Stimulated activated CD4-positive, alpha-beta T cell treated with anti-CD3 and anti-CD28 coated beads, Interleukin-12 subunit alpha, Interleukin-12 subunit beta, amount 100 ng/mL, for 48 hours (primary cell): ENCODE measurements around the gene PCTP.

Source experiments
- DNase-seq, 3 donors: peaks; one replicate each; pipeline ENCODE4 v3.0.0-alpha.2; 2020; ENCODE audit warnings: low read depth in 2 of 3, low spot score in 1 of 3

Gene PCTP

DNA sequence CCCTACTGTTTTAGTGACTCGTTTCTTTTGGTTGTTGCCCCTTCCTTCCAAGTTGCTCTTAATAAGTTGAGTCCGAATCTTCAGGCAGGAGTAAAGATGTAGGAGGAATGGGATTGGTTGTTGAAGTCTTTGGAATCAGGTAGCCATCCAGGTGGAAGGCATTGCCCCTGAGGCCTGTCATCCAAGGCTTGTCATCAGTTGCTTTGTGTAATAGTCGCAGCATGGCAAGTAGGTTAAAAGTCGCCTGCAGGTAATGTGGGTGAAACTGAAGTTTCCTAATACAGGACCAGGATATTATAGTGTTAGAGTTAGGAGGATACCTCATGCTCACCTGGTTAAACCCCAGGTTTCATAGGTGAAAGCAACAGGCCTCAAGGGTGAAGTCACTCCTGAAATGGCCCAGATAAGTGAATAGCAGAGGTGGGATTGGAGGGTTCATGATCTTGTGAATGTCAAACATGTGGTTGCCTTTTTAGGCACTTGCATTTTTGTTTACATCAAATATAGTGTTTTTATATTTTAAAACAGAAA lies 934 bp downstream of the PCTP start:
- DNase-seq: no peak

DNA sequence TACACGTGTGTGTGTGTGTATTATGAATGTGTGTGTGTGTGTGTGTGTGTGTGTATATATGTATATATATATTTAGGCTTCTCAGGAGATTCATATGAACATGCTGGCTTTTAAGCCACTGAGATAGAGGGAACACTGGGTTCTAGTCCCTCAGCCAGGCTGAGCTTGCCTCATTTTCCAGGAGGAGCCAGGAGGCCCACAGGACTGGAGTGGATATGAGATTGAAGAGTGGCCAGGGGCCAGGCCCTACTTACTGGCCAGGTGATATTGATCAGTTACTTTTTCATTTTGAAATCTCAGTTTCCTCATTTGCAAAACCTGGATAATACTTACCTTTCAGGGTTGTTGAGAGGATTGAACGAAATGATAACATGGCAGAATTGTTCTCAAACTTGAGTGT lies 5.8 kb downstream of the PCTP start:
- no peak for DNase-seq

DNA sequence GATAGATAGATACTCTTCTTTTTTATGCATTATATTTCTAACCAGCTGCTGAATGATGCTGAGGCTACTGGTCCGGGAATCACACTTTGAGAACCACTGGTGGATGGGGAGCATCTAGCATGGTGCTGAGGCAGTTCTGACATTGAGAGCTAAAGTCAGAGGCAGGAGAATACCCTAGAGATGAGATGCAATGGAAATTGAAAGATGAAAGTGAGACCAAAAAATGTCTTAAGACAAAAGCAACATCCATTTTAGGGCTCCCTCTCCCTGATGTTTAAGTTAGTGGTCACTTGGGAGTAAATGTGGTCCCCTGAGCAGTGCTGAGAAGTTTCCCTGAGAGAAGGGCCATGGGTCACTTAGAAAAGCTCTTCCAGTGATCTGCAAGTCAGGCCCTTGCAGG lies 6.8 kb downstream of the PCTP start:
- no peak for DNase-seq

DNA sequence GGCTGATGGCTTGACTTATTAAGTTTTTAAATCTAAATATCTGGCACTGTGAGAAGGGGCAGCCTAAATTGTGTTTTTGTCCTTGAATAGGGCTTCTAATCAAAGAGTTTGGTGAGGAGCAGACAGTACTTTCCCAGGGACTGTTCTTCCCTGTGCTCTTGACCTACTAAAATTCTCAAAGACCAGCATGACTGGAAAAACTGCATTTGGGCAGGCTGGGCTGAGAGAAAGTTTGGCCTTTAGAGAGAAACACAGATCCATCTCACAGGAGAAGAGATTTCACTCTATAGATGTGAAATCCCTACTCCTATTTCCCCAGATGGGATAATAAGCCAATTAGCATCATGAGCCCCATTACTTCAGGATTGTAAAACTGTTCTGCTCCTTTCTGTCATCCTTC lies 7.3 kb downstream of the PCTP start:
- no peak for DNase-seq

DNA sequence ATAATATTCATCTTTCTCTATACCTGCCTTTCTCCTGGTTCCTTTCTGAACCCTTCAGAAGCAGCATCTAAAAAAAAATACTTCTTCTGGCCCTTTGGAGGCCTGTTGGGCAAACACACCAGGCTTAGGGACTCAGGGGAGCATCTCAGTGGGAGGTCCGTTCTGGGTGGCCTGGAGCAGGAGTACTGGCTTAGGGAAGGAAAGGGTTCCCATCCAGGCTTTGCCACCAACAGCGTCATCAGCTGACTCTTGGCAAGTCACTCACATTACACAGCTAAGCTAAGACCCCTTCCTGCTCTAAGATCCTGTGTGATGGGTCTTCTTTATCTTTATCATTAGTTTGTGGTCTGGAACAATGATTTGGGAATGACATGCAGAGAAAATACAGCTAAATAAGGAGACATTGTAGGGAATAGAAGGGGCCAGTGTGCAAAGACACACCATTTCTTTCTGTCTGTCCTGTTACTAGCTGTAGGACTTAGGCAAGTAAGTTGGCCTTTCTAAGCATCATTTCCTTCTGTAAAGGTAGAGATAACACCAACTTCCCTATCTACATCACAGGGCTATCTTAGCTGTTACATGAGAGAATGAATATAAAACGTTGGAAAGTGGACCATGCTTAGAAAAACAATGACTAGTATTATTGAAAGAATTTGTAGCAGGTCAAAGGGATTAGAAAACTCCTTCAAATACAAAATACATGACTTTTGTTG lies 9.9 kb downstream of the PCTP start:
- DNase-seq: no peak

DNA sequence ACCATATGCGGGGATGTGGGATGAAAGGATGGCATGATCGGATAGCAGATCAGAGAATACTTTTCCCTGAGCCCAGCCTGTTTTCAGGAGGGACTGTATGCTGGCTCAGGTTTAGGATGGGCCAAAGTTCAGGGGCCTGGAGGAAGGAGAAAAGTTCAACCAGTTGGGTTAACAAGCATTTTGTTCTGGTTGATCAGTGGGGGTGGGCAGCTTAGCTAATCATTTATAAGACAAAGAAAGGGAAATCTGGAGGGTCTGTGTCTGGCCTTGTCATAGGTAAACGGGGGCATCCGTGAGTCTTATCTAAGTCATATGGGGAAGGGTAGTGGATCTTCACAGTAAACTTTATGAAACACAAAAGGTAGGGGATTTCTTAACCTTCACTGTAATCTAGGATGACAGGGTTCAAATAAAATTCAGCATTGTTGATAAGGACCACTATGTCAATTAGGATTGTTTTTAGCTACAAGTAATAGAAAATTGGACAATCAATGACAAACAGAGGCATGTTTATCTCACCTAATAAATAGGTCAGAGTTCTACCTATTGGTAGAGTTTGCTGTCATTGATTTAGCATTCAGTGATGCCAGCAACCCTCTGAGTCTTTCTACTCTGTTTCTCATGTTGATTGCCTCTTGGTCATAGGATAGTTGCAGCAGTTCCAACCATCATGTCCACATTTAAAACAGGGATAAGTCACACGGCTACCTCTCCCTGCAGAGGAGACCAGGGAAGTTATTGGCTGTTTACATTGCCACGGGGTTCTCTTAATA lies 11.4 kb downstream of the PCTP start:
- no peak for DNase-seq

DNA sequence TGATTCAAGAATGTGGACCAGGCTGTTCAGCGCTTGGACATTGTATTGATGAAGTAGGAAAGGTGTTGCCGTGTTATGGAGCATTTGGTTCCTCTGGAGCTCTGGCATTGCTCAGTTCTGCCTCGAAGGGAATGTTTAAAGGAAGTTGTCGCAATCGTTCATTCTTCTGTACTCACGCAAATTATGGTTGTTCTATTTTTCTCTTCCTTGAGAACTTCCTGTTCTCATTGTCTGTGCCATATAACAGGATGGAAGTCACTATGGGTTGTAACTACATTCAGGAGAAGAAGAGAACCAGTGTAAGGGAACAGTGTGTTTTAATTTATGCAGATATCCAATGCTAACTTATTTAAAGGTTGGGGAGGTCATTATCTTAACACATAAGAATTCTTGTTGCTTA lies 13.0 kb downstream of the PCTP start:
- DNase-seq: no peak

DNA sequence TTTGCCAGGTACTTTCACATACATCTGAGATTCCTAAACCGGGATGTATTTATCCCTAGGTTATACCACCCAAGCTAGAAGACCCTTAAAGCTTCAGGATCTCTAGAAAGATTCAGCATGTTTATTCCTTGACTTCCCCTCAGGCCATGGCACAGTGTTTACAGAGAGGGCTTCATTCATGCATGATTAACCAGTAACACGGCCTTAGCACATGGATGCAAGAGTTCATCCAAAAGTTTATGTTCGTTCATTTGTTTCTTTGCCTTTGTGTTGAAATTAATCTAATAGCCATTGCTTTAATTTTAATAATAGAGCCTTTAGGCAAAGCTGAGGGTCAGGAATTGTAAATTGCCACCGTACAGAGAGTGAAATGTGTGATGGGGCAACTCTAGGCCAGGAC lies 13.8 kb downstream of the PCTP start:
- no peak for DNase-seq

DNA sequence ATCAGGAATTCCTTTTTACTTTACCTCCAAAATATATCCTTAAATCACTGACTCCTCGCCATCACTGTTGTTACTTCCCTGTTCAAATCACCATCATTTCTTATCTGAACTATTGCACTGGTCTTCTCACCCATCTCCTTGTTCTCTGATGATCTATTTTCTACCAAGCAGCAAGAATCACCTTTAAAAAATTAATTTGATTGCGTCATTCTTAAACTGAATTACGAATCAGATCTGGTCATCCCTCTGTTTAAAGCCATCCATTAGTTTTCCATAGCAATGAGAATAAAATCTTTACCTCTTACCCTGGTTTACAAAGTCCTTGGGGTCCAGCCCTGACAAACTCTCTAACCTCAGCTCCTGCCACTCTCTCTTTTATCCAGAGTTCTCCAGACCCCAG lies 14.6 kb downstream of the PCTP start:
- DNase-seq: no peak

DNA sequence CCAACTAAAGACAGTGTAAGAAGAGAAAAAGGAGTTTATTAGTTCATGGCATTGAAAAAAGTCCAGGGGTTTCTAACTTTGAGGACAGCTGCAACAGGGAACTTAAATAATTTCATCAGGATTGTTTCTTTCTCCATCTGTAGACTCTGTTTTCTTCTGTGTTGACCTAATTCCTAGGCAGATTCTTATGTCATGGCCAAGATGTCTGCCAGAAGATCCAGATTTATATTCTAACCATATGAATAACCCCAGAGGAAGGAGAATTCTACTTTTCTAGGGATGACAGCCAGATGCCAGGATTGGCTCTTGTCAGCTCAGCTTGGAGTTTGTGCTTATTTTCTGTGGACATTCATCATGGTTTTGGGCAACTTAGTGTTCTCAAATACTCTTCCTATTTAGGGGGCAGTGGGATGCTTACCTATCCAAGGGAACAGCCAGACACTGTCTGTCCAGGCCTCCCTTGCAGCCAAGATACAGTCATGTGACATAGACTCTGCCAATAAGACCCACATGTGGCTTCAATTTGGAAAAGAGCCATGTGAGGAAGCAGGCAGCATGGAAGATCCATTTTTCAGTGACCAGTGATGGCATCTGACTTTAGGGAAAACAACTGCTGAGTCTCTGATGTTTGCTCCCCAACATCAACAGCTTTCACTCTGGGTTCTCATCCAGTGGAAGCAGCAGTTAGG lies 18.2 kb downstream of the PCTP start:
- DNase-seq: no peak

DNA sequence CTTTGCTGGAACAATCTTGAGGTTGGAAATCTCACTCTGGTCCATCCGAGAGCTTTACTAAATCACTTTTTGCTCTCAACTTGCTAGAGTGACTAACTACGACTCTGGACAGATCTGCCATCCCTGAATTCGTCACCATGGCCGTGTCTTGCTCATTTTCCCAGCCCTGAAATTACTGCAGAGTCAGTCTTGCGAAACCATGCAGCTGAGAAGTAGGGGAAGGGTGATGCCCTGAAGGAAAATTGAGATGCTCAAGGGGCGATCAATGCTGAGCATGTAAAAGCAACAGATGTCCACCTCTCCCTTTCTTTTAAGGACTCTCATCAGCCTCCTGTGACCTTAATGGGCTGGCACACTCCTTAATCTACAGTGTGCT lies 18.8 kb downstream of the PCTP start:
- DNase-seq: no peak

DNA sequence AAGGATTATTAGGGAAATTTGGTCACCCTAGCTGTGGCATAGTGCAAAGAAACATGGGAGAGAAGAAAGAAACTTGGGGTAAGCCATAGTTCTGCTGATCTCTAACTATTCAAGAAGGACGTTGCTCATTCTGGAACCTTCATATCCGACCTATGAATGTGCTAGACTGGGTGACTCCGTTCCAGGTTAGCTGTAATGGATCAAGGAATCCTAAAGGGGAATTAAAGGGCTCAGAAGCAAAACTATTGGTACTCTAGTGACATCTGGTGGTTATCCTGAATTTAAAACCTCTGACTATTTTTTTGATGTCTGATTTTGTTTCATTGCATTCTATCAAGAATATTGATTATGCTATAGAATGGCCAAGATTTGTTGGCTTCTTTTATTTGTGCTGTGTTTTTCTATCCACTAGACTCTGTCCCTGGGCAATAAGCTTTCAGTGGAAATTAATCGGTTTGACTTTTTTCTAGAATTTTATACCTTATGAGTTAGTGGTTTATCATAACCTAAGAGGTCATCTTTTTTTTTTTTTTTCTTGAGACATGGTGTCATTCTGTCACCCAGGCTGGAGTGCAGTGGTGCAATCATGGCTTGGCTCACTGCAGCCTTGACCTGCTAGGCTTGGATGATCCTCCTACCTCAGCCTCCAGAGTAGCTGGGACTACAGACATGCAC lies 19.5 kb downstream of the PCTP start:
- no peak for DNase-seq

DNA sequence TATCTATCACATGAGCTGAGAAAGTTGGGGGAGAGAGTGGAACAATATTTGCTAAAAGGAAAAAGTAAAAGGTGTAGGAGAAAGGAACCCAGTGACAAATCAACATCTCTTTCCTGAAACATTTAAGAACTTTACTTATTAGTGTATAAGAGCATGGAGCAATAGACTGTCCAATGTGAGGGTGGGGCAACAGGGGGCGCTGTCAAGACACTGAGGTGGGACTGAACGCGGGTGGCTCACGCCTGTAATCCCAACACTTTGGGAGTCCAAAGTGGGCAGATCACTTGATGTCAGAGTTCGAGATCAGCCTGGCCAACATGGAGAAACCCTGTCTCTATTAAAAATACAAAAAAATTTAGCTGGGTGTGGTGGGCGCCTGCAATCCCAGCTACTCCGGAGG lies 21.2 kb downstream of the PCTP start:
- no peak for DNase-seq

DNA sequence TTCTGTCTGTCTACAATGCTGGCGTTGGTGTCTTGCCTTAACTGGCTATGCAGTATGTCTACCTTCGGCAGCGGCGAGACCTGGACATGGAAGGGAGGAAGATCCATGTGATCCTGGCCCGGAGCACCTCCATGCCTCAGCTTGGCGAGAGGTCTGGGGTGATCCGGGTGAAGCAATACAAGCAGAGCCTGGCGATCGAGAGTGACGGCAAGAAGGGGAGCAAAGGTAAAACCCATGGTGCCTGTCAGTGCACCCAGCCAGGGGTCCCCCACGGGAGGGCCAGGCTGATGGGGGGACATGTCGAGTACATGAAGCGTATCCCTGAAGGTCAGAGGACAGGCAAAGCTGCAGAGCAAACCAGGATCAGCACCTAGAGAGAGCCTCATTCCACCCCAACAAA lies 22.8 kb downstream of the PCTP start:
- no peak for DNase-seq

DNA sequence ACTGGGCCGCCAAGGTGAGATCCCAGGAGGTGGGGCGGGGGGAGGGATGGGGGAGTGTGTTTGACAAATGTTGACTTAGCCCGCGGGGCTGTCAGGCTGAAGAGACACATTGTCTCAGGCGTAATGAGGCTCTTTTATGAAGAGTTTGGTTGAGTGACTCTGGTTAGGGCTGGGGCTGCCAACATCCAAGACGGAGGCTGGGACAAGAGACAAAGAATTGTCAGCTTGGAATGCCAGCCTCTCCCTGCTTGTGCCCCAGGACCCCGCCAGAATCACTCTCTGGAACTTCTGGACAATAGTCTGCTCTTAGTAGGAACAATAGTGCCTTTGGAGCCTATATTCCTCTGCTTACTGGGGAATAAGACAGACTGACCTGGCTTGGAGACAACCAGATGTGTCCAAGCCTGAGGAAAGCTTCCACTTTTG lies 24.0 kb downstream of the PCTP start:
- DNase-seq: no peak

DNA sequence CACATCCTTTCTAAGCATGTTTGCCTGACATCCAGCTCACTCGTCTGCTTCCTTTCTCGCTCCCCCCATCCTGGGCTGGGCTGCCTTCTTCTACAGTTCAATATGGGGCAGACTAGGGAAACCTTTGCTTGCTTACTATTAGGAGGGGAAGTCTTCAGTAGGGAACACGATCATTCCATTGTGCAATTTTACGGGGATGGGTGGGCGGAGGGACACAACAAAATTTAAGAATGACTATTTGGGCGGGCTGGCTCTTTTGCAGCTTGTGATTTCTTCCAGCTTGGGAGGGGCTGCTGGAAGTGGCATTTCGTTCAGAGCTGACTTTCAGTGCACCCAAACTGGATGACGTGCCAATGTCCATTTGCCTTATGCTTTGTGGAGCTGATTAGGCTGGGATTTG lies 25.4 kb downstream of the PCTP start:
- no peak for DNase-seq

DNA sequence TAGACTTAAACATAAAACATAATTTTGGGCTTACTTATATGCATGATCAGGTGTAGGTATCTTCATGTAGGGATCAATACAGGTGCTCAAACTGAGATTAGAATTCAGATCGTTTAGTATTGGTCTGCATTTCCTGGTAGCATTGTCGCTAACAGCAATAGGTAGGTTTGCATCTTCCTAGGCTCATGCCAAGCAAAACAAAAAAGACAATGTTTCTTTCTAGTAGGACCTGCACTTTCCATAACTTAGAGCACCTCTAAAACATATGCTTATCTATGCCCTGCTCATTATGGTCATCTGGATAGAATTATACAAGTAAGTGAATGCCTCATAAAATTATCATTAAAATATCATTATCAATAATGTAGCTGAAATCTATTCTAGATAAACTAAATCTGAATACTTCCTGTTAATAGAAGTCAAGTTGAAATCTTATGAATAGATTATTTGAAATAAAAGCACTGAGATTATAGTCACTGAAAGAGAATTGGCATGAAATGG lies 26.7 kb downstream of the PCTP start:
- DNase-seq: no peak

DNA sequence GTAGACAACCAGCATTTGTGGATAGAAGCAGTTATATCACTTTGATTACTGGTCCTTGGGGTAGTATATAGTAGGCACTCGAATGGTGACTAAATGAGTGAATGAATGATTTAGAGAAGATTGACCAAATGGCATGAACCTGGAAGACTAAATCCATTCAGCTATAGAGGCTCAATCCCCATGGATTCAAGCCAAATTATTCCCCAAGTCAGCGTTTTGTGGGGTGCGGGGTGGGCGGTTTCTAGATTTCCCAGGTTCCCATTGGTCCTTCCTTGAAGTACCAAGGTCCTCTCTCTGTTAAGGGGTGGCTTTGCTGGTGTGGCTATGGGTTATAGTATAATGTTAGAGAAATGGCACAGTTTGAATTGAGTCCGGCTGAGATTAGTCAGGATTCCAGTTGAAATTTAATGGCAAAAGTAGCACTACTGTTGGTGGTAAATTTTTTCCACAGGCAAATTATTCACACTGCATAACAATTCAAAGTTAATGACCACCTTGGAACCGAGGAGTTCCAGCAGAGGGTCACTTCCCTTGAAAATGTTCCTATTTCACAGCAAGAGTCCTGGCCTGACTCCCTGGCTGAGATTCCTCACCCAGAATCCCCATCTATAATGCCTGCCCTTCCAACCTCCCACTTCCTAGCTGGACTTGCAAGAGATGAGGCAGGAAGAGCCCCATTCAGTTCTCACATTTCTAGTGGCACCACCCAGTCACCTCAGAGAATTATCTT lies 27.7 kb downstream of the PCTP start:
- DNase-seq: no peak

DNA sequence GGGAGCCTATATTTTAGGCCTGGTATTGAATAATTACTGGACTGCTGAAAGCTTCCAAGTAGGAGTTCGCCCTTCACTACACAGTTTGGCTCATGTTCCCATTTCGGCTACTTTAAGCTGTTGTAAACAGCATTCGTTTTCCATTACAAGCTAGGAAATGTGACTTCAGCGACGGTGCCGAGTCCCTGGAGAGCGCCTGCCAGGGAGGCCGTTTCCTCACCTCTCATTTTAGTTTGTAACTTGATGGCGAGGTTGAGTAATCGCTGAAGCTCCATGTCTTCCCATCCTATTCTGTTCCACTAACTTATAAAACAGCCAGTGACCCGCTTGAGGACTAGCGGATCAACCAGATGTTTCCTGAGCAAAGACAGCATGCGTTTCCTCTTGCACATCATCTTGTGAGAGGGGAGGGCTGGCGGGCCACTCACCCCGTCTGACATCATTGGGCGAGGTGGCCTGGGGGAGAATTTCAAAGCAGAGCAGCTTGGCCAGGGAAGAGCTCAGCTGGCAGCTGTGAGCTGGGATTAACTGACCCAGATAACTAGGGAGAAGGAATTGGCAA lies 32.9 kb downstream of the PCTP start:
- DNase-seq: no peak

DNA sequence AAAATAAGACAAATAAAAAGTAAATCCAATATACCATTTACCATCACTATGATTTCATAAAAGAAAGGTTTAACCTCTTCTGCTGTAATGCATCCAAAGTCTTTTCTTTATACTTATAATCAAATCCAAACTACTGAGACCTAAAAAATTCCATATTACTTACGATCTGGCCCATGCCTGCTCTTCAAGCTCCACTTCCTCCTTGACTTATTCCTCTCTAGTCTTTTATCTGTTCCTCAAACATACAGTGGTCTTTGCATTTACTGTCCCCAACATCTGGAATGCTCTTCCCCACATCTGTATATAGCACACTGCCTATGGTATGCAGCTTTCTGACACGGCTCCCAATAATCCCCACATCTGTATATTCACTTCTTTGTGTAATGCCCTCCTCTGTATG lies 33.8 kb downstream of the PCTP start:
- no peak for DNase-seq
